Tibial artery (tissue), 4 donors: ENCODE results near the gene SLC17A4.

ENCODE experiments used
- DNase-seq, 2 donors: peaks; one replicate each; pipeline ENCODE4 v3.0.0-alpha.2; 2019
- H3K27ac ChIP-seq, 2 donors: fragments of 200-600 bp; sonication (generic) in 1 of 2; 1 replicate in 1 of 2; 2 replicates in 1 of 2; pipeline ENCODE4 v1.5.1; 2018 to 2019; ENCODE audit warnings: mild to moderate bottlenecking in 1 of 2
- H3K27me3 ChIP-seq, 2 donors: fragments of 200-600 bp; sonication (generic) in 1 of 2; one replicate each; pipeline versions ENCODE4 v1.5.1 to v1.6.0; 2016 to 2019
- H3K36me3 ChIP-seq, 3 donors: fragments of 200-600 bp; sonication (generic) in 2 of 3; one replicate each; pipeline ENCODE4 v1.5.1; 2016 to 2019; ENCODE audit warnings: mild to moderate bottlenecking in 2 of 3
- H3K4me1 ChIP-seq, 4 donors: fragments of 200-600 bp; sonication (generic) in 2 of 4; 1 replicate in 3 of 4; 2 replicates in 1 of 4; pipeline ENCODE4 v1.5.1; 2016 to 2019
- H3K4me3 ChIP-seq, 2 donors: fragments of 200-600 bp; sonication (generic) in 1 of 2; 1 replicate in 1 of 2; 2 replicates in 1 of 2; pipeline ENCODE4 v1.5.1; 2018 to 2019; ENCODE audit warnings: mild to moderate bottlenecking in 2 of 2
- H3K9me3 ChIP-seq, 3 donors: fragments of 200-600 bp; sonication (generic) in 1 of 3; one replicate each; pipeline ENCODE4 v1.5.1; 2016 to 2019
- intact Hi-C: fragments of 100-400 bp; cut with DNase I; formaldehyde crosslinking; loops from one replicate; pipeline ENCODE4 v1.15.0; 2023; ENCODE audit warnings: low total_unique reads
- TF ChIP-seq, protein P1 (sequence below), 2 experiments: fragments of 200-600 bp in 1 of 2; fragments of 450-650 bp in 1 of 2; IDR thresholded peaks; one replicate each; pipeline ENCODE4 v1.5.1; 2017 to 2019; ENCODE audit warnings: antibody characterized with exemption in 2 of 2, mild to moderate bottlenecking in 1 of 2, moderate library complexity in 1 of 2

Gene SLC17A4

DNA sequence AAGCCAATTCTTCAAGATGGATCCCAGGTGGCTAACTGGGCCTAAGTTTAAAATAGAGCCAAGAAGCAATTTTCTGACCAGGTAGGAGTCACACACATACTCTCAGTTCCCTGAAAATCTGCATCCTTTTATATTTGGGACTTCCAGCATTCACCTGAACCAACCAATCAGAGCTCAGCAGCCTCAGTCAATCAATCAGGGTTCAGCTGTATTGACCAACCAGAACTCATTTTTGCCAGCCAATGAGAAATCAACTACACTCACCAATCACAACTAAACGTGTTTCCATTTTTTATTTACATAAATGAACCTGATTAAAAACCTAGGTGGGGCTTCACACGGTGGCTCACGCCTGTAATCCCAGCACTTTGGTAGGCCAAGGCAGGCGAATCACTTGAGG, 37.5 kb downstream of the SLC17A4 start:
- intact Hi-C loops: no loop called here
- H3K4me1 ChIP-seq: no peaks in the 10 kb centered on the region
- TF ChIP-seq, protein P1, sequence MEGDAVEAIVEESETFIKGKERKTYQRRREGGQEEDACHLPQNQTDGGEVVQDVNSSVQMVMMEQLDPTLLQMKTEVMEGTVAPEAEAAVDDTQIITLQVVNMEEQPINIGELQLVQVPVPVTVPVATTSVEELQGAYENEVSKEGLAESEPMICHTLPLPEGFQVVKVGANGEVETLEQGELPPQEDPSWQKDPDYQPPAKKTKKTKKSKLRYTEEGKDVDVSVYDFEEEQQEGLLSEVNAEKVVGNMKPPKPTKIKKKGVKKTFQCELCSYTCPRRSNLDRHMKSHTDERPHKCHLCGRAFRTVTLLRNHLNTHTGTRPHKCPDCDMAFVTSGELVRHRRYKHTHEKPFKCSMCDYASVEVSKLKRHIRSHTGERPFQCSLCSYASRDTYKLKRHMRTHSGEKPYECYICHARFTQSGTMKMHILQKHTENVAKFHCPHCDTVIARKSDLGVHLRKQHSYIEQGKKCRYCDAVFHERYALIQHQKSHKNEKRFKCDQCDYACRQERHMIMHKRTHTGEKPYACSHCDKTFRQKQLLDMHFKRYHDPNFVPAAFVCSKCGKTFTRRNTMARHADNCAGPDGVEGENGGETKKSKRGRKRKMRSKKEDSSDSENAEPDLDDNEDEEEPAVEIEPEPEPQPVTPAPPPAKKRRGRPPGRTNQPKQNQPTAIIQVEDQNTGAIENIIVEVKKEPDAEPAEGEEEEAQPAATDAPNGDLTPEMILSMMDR (IDR thresholded peaks at IDR 0.05): no peak
- no peak overlapping the region for H3K27ac ChIP-seq
- no peaks in the 10 kb centered on the region for H3K9me3 ChIP-seq
- H3K4me3 ChIP-seq: no peak overlapping the region
- H3K36me3 ChIP-seq: no peaks in the 10 kb centered on the region
- no peak for DNase-seq
- H3K27me3 ChIP-seq: no peaks in the 10 kb centered on the region

DNA sequence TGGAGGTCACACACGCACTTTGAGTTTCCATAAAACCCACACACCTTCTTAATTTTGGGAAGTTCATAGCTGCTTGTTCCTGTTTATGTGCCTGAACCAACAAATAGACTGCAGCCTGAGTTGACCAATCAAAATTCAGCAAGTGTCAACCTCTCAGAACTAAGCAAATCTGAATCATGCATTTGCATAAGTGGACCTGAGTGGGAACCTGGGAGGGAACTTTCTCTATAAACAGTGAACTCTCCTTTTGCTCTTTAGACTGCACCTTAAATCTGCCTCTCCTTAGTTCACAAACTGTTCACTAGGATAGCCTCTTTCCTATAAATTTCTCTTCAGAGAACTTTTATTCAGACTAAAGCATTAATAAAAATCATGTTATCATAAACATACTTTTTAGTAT, 39.4 kb downstream of the SLC17A4 start:
- H3K4me1 ChIP-seq: no peaks in the 10 kb centered on the region
- no peaks in the 10 kb centered on the region for H3K9me3 ChIP-seq
- H3K36me3 ChIP-seq: no peaks in the 10 kb centered on the region
- TF ChIP-seq, protein P1 (IDR thresholded peaks at IDR 0.05): no peak
- no peak for DNase-seq
- H3K27me3 ChIP-seq: no peaks in the 10 kb centered on the region
- no peak overlapping the region for H3K27ac ChIP-seq
- H3K4me3 ChIP-seq: no peak overlapping the region
- intact Hi-C loops: no loop called here

DNA sequence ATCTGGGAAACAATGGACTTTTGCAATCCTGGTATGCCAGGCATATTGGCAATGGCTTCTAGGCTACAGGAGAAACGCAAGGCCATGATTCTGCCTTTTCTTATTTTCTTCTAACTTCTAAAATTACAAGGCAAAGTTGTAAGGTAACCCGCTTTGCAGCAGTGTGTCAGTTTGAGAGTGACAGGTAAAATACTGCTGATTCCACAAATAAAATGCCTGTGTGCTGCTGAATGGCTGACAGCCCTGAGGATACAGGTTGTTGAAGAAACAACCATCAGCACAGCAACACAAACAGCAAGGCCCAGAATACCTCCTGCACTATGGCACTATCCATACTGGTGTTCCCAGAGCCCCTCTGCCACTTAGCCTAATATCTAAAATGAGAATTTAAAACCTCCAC, 40.2 kb downstream of the SLC17A4 start:
- Histone ChIP-seq H3K27me3 (no peaks in the 10 kb centered on the region), H3K4me3 (no peak overlapping the region), H3K9me3 (no peaks in the 10 kb centered on the region), H3K36me3 (no peaks in the 10 kb centered on the region), H3K27ac (no peak overlapping the region), H3K4me1 (no peaks in the 10 kb centered on the region)
- intact Hi-C loops: no loop called here
- TF ChIP-seq, protein P1 (IDR thresholded peaks at IDR 0.05): no peak
- DNase-seq: no peak

DNA sequence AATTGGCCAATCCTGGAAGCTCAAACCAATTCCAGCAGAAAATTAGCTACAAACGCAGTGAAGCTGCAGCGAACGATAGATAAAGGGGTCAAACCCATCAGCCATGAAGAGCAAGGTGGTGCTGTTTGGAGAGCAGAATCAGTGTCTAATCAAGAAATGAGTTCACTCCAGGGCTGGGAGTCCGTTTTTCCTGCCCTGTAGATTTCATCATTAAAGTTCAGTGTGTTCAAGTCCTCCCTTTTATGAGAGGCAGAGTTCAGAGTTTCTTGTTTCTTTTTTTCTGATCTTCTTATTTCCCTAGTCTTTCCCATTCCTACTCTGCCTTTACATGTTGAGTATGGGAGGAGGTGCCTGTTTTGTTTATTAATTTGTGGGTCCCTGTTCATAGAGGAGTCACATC, 46.9 kb downstream of the SLC17A4 start:
- no peak overlapping the region for H3K4me3 ChIP-seq
- H3K9me3 ChIP-seq: no peaks in the 10 kb centered on the region
- TF ChIP-seq, protein P1 (IDR thresholded peaks at IDR 0.05): no peak
- H3K27ac ChIP-seq: no peak overlapping the region
- H3K27me3 ChIP-seq: no peaks in the 10 kb centered on the region
- intact Hi-C loops: no loop called here
- H3K36me3 ChIP-seq: no peaks in the 10 kb centered on the region
- H3K4me1 ChIP-seq: no peaks in the 10 kb centered on the region
- DNase-seq: no peak

DNA sequence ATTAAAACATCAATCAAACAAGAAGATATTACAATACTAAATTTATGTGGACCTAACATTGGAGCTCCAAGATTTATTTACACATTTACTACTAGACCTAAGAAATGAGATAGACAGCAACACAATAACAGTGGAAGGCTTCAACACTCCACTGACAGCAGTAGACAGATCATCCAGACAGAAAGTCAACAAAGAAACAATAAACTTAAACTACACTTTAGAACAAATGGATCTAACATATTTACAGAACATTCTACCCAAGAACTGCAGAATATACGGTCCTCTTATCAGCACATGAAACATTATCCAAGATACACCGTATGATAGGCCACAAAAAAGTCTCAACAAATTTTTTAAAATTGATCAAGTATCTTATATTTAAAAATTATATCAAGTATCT, 50.3 kb downstream of the SLC17A4 start:
- no peaks in the 10 kb centered on the region for H3K27me3 ChIP-seq
- H3K4me3 ChIP-seq: no peak overlapping the region
- no peaks in the 10 kb centered on the region for H3K4me1 ChIP-seq
- no peak for DNase-seq
- intact Hi-C loops: no loop called here
- TF ChIP-seq, protein P1 (IDR thresholded peaks at IDR 0.05): no peak
- H3K27ac ChIP-seq: no peak overlapping the region
- no peaks in the 10 kb centered on the region for H3K9me3 ChIP-seq
- no peaks in the 10 kb centered on the region for H3K36me3 ChIP-seq

DNA sequence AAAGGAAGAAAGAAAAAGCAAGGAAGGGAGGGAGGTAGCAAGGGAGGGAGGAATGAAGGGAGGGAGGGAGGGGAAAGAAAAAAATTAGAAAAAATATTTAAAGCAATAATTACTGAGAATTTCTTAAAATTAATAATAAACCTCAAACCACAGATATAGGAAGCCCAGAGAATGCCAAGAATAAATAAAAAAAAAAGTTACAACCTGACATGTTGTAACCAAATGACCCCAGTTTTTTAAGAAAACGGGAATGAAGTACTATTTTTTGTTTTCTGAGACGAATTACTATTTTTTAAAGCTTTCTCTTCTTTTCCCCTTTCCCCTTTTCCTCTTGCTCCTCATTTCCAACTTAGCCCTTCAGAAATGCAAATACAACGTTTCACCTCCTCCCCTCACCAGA, 60.7 kb downstream of the SLC17A4 start:
- Histone ChIP-seq H3K36me3 (no peaks in the 10 kb centered on the region), H3K27me3 (no peaks in the 10 kb centered on the region), H3K27ac (no peak overlapping the region), H3K9me3 (no peaks in the 10 kb centered on the region), H3K4me1 (no peaks in the 10 kb centered on the region), H3K4me3 (no peak overlapping the region)
- DNase-seq: no peak
- intact Hi-C loops: no loop called here
- TF ChIP-seq, protein P1 (IDR thresholded peaks at IDR 0.05): no peak
